Lower leg skin (tissue), 3 donors: Measurements from ENCODE around the gene ST13.

Source experiments
- POLR2A ChIP-seq, 2 donors: fragments of 450-650 bp; IDR thresholded peaks; one replicate each; pipeline ENCODE4 v1.6.1; 2016 to 2017; ENCODE audit warnings: antibody characterized with exemption in 2 of 2, mild to moderate bottlenecking in 1 of 2, moderate library complexity in 1 of 2
- TF ChIP-seq, protein P1 (sequence below), 3 donors: fragments of 450-650 bp; IDR thresholded peaks; one replicate each; pipeline ENCODE4 v1.5.1; 2016; ENCODE audit warnings: antibody characterized with exemption in 3 of 3, mild to moderate bottlenecking in 3 of 3, moderate library complexity in 2 of 3

DNA sequence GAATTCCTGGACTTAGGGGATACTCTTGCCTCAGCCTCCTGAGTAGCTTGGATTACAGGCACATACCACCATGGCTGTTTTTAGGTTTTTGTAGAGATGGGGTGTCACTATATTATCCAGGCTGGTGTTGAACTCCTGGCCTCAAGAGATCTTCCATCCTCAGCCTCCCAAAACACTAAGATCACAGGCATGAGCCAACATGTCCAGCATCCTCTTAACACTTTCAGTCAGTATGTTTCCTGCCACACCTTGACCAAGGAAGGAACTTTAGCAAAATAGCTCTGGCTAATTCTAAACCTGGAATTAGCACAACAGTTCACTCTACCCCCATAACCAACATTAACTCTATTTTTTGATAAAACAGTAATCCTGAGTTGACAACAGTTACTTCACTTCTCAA lies 32.7 kb upstream of the ST13 start:
- TF ChIP-seq, protein P1, sequence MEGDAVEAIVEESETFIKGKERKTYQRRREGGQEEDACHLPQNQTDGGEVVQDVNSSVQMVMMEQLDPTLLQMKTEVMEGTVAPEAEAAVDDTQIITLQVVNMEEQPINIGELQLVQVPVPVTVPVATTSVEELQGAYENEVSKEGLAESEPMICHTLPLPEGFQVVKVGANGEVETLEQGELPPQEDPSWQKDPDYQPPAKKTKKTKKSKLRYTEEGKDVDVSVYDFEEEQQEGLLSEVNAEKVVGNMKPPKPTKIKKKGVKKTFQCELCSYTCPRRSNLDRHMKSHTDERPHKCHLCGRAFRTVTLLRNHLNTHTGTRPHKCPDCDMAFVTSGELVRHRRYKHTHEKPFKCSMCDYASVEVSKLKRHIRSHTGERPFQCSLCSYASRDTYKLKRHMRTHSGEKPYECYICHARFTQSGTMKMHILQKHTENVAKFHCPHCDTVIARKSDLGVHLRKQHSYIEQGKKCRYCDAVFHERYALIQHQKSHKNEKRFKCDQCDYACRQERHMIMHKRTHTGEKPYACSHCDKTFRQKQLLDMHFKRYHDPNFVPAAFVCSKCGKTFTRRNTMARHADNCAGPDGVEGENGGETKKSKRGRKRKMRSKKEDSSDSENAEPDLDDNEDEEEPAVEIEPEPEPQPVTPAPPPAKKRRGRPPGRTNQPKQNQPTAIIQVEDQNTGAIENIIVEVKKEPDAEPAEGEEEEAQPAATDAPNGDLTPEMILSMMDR (IDR thresholded peaks at IDR 0.05) = no peak
- TF ChIP-seq POLR2A (IDR thresholded peaks at IDR 0.05) = no peak
